Activated effector memory CD4-positive, alpha-beta T cell treated with anti-CD3 and anti-CD28 coated beads, Interleukin-2, amount 50 U/mL, for 16 hours (primary cell): Measurements from ENCODE around the gene BFSP2.

ENCODE experiments used
- DNase-seq: peaks from one replicate; pipeline ENCODE4 v3.0.0-alpha.2; 2020

Gene BFSP2

DNA sequence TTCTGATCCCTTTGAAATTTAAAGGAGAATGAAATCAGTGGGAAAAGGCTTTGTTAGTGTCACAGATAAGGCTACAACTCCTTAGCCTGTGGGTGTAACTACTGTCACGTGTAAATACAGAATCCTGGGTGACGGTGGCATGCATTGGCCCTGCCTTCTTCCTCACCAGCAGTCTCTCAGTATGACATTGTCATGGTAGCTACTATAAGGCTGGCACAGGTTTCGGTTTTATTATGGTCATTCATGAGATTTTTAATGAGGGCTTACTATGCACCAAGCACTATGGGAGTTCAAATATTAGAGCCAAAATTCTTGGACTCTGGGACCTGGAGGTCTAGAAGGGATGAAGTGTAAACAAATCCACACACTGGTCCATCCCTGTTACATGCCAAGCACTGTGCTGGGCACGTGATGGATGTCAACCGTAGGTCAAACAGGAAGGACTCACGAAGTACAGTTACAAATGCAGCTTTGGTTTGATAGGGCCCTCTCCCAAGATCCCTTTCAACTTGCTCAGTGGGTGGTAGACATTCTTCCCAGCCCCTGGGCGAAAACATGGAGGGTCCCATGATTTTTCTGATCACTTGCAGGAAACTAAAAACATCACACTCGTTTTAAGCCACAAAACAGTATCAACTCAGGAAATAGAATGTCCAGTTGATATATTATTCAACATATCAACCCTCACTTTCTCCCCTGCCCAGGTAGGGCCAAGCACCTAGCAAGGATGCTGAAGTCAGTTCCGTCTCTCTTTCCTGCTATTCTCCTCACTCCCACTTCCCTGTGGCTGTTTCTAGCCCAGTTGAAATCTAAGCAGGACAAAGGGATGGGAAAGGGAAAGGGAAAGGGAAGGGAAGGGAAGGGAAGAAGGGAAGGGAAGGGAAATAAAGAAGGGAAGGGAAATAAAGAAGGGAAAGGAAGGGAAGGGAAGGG lies 25.3 kb downstream of the BFSP2 start:
- DNase-seq = no peak

GRCh38 chr3:133425898-133426297 lies 26.0 kb downstream of the BFSP2 start:
- DNase-seq = no peak

- no peak for DNase-seq
These were observed 26.9 kb downstream of the BFSP2 start for GRCh38 chr3:133426721-133427120.

DNA sequence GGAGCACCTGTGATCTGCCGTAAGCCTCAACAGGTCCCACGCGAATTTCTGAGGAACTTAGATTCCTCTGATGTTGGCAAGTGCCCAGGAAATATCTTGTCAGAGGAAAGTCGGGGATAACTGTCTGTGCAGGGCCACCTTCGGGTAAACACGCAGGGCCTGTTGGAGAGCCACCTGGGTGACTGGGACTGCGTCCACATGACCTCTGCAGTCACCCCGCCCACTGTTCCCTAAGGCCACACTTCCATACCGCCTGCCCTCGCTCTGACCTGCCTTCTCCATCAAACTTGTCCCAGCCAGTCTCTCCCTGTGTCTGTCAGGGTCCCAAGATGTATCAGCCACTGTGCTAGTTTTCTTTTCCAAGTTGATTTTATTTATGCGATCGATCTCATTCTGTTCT lies 28.7 kb downstream of the BFSP2 start:
- no peak for DNase-seq

GRCh38 chr3:133429063-133429462 lies 29.2 kb downstream of the BFSP2 start:
- DNase-seq = no peak

DNA sequence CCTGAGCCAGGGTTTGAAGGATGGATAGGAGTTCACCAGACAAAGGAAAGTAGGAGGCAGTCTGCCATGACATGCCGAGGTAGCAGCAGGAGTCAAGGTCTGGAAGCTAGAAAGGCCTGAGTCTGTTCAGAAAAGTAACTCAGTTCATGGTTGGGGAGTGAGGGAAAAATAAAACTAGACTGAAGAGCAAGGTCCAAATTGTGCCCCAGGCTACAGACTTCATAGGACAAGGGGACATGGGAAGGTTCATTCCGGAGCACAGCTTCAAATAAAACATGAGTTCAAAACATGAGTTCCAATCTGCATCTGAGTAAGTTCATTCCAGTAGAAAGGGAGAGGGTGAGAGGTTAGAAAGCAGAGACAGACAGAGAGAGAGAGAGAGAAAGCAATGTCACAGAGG lies 39.7 kb downstream of the BFSP2 start:
- DNase-seq = no peak

DNA sequence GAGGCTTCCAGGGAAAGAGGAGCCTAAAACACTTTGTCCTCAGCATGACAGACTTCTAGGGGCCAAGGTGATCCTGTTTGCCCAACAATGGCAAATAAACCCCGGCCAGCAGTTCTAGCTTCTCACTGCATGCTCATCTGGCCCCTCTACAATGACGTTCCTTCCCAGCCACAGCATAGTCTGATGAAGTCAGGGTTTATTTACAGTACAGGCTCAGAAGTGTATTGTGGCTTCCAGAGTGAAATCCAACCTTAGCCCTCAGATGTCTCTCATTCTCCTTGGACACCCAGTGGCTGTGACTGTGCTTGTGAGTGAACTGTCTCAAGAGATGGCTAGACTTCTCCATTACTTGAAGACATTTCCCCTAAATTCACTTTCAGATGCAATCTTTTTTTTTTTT lies 40.8 kb downstream of the BFSP2 start:
- DNase-seq = no peak

- DNase-seq = peak; percentile 63
These were observed 42.0 kb downstream of the BFSP2 start for GRCh38 chr3:133441867-133442270.

DNA sequence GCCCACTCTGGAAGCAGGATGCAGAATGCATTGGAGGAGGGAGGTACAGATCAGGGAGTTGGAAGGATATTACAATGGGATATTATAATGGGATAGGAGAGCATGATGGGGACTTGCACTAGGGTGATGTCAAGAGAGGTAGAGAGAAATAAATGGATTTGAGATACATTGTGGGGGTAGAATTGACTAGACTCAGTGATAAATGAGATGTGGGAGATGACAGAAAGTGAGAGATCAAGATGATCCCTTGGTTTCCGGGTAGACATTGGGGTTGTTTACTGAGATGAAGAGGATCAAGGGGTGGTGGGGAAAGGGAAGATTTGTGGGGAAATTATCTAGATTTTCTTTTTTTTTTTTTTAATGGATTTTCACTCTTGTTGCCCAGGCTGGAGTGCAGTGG lies 42.7 kb downstream of the BFSP2 start:
- DNase-seq = no peak

DNA sequence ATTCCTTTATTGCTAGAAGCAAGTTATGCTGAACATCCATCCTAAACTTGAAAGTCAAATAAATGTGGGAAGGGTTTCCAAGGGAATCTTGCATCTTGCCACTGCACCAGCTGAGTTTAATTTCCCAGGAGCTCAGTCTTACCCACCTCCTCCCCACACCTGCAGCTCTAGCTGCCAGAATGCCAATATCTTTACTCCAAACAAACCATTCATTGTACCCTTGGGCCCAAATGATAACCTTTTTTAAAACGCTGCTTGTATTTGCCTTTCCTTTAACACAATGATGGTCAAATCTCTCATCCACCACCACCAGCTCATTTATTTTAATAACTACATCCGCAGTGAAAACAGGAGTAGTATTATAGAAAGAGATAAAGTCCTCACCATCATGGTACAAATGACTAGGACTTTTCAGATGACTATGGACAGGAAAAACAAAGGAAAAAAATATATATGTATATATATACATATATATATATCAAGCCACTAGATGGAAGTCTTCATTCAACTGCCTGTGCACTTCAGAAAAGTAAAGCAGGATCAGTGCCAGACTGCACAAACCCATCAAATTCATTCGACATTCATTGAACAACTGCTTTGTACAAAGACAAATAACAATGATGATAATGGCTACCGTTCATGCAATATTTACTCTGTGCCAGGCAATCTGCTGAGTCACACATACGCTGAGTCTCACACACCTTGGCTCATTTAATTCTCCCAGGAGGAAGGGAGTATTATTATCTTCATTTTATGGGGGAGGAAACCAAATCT lies 44.0 kb downstream of the BFSP2 start:
- no peak for DNase-seq

- no peak for DNase-seq
These were observed 44.5 kb downstream of the BFSP2 start for GRCh38 chr3:133444423-133444774.

GRCh38 chr3:133445108-133445507 lies 45.3 kb downstream of the BFSP2 start:
- no peak for DNase-seq

GRCh38 chr3:133447750-133448477 lies 48.1 kb downstream of the BFSP2 start:
- no peak for DNase-seq

DNA sequence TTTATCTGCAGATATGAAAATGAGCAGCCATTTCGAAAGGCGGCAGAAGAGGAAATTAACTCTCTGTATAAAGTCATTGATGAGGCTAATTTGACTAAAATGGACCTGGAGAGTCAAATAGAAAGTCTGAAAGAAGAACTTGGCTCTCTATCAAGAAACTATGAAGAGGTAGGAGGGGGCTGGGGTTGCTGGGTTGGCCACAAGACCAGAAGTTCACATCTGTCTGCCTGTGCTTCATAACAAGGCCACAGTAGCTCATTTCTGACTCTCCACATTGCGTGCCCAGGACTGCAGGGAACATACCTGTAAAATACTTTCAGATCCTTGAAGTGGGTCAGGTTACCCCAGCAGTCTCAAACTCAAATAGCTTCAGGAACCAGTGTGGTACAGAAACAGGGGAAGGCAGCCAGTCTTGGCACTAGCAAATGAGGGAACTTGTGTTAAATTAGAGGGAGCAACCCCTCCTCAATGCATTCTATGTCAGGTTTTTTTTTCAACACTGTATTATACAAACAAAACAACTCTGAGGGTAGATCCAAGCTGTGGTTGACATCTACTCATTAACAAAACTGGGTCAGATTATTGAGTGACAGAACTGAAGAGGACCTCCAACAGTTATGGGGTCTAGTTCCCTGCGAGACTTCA lies 48.7 kb downstream of the BFSP2 start:
- peak; percentile 80 for DNase-seq

DNA sequence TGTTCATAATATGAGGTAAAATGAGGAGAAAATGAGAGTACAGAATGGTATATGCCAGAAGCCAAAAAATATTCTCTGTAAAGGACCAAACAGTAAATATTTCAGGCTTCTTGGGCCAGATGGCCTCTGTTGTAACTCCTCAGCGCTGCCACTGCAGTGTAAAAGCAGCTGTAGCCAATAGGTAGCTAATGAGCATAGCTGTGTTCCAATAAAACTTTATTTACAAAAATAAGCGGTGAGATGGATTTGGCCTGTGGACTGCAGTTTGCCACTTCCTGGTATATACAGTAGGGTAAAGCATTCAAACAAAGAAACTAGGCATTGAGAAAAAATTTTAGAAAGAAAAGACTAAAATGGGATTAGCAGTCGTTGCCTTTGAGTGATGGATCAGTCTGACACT lies 51.5 kb downstream of the BFSP2 start:
- DNase-seq = no peak

DNA sequence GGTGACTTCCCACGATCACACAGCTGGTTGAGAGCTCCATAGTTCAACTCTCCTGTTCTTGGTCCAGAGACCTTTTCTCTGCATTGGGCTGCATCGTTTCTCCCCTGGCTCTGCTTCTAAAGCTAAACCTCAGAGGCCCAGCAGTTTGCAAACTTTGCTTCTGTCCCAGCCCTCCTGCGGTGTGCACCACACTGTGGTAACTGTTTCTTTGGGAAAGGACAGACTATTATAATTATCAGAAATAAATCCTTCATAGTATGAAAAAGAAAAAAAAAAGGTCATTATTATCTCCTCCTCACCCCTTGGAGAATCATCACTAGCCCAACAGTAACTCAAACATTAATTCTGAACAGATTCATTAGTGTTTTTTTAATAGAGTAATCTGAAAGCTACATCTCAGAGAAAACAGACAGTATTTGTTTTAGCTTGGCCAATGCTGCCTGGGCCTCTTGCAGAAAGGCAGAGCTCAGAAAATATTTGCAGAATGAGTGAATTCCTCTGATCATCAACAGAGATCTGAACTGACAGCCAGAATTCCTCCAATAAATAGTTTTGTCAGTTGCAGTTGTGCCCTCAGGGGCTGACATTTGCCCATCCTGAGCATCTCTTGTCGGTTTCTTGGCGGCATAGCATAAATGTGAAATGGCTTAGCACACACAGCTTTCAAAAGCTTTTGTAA lies 52.9 kb downstream of the BFSP2 start:
- DNase-seq = no peak

- DNase-seq = no peak
These were observed 53.5 kb downstream of the BFSP2 start for GRCh38 chr3:133453383-133453782.

- DNase-seq = no peak
These were observed 55.4 kb downstream of the BFSP2 start for GRCh38 chr3:133455281-133455680.

DNA sequence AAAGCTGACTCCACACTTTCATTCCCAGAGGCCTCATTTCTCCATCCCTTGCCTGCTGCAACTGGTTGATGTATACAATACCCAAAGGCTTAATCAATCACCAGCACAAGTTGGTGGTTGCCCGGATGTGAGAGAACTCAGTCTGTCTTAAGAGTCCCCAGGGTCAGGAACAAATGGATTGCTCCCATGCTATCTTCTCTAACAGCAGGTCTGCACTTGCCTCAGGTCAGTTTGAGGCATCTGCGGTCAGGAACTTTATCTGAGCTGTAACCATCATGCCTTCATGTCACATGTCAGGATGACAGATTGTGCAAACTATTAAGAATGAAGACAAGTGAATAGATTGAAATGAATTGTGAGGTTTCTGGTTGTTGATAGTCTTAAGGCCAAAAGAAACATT lies 56.1 kb downstream of the BFSP2 start:
- DNase-seq = no peak

DNA sequence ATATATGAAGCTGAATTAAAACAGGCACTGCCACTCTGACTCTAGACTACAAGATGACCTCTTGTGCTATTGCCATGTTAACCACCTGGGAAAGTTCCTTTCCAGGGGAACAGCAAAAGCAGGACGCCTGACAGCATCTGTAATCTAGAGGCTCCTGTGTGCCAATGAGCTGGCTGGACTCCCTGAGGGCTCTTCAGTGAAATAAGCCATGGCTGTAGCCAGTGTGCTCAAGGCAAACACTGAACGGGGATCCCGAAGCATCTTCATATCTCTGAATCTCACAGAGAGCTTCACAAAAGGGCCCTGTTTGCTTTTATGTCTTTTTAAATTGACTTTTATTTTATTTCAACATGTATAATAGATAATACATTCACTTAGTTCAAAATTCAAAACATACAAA lies 57.2 kb downstream of the BFSP2 start:
- DNase-seq = no peak

- DNase-seq = no peak
These were observed 57.7 kb downstream of the BFSP2 start for GRCh38 chr3:133457465-133458067.

GRCh38 chr3:133459400-133459799 lies 59.5 kb downstream of the BFSP2 start:
- DNase-seq = no peak
